Stimulated activated CD4-positive, alpha-beta T cell treated with anti-CD3 and anti-CD28 coated beads, Interleukin-4, amount 100 ng/mL, for 4 hours (primary cell): ENCODE data around the gene ELAVL4.

Source experiments
- DNase-seq, 2 experiments: peaks; one replicate each; pipeline ENCODE4 v3.0.0-alpha.2; 2020

Gene ELAVL4

DNA sequence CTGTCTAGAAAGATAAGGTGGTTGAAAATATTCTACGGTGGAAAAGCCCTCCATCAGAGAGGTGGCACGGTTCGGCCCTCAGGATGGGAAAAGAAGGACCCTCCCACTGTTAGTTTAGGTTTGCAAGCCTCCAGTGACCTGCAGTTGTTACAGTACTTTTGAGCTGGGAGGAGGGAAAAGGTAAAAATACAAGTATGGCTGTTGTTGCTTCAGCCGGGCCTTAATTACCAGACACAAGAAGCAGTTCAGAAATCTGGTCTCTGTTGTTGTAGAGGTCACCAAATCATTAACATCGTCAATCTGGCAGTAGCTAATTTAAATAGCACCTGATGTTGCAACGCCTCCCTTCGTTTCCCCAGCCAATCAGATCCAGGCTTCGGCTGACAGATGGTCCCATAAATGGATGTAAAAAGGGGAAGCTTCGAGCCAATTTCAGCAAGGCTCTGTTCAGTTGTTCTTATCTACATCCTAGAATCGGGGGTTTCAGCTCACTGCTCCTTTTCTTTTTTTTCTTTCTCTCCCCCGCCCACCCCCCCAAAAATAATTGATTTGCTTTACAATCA lies at the start of gene ELAVL4:
Gene ELAVL4, plus strand, starts transcription at position 424 of the 563 bp plus-strand sequence. CDS start 270 bp downstream, outside the sequence.
- DNase-seq: no peak

GRCh38 chr1:50060279-50060678 lies 48.4 kb upstream of the ELAVL4 start:
- DNase-seq: no peak

DNA sequence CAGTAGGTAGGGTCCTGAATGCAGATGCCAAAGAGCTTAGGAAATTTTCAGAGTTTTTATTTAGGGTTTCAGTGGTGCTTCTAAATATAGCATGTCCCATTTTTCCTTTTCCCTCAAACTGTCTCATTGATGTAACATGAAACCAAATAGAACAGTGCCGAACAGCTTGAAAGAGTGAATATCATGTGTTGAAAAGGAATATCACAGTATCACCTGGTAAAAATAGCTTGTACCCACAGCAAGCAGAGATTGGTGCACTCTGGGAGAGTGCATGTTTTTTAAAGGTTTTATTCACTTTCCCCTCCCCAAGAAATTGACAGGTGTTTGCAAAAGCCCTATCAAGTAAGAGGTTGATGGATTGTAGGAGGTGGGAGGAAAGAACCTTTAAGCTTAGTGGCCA lies 41.9 kb upstream of the ELAVL4 start:
- DNase-seq: no peak

- no peak for DNase-seq
Measured at GRCh38 chr1:50074931-50075330, 33.8 kb upstream of the ELAVL4 start.

- no peak for DNase-seq
Measured at GRCh38 chr1:50077273-50077672, 31.4 kb upstream of the ELAVL4 start.

DNA sequence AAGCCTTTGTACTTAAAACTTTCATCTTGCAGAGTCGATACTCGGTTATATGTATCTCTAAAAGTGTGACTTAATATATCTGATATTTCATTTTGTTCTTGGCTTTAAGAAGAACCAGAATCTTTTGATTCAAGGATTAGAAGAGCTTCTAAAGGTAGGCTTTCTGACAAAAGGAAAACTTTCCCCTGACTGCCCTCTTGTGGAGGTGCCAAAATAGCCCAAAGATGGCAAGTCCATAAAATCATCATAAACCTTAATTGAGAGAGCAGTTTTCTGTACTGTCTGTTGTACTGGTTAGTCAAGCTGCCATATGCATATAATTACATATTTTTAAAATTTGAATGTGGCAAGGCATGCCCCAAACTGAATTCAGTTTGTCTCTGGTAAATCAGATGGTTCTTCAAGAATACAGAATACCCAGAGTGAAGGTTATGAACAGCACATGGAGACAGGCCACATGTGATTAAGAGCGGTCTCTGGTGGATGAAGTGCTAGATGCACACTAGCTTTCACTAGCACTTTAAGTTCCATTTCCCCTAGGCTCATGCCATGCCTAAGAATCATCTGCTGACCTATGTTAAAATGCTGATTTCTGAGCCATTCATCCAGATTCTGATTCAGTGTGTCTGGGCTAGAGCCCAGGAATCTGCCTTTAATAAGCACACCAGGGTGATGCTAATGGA lies 27.7 kb upstream of the ELAVL4 start:
- no peak for DNase-seq

- DNase-seq: no peak
Measured at GRCh38 chr1:50084389-50084788, 24.3 kb upstream of the ELAVL4 start.

- DNase-seq: no peak
Measured at GRCh38 chr1:50091068-50091467, 17.7 kb upstream of the ELAVL4 start.

GRCh38 chr1:50095716-50096115 lies 13.0 kb upstream of the ELAVL4 start:
- DNase-seq: no peak

DNA sequence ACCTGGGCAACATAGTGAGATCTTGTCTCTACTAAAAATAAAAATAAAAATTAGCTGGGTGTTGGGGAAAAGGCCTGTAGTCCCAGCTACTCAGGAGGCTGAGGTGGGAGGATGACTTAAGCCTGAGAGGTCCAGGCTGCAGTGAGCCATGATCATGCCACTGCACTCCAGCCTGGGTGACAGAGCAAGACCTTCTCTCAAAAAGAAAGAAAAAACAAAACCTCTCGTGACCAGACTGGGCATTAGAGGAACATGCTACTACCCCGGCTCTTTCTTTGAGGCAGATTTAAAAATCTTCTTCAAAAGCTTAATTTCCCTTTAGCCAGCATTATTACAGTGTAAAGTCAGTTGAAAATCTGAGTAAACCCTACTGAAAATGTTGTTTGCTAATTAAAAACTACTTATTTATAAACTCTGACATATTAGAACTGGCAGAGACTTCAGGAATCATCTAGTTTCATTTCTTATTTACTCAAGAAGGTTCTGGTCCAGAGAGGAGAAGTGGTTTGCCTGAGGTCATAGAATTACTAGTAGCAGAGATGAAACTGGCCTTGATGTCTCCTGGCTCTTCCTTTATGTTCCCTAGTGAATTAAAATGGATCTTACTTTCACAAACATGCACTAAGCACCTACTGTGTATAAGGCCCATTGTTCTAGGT lies 11.6 kb upstream of the ELAVL4 start:
- no peak for DNase-seq

GRCh38 chr1:50097791-50098190 lies 10.9 kb upstream of the ELAVL4 start:
- DNase-seq: no peak

GRCh38 chr1:50098591-50099021 lies 10.1 kb upstream of the ELAVL4 start:
- no peak for DNase-seq

- no peak for DNase-seq
Measured at GRCh38 chr1:50099654-50100053, 9.1 kb upstream of the ELAVL4 start.

DNA sequence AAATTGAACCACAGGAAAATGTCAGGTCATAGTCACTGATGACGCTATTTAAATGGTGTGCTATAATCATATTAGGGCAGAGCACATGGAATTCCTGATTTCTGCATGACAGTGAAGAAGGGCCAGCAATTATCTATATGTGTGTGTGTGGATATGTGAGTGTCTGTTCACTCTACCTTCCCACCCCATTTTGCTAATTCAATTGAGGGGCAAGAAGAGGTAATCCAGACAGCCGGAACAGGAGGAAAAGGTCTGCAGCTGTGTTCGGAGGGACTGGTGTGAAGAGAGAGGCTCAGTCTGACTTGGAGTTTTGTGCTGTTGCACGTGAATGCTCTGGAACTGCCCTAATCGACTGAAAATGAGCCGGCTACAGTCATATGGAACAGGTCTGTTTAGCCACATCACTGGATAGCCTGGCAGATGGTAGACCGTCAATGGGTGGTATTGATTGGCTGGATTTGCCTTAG lies 5.1 kb upstream of the ELAVL4 start:
- no peak for DNase-seq

- DNase-seq: no peak
Measured at GRCh38 chr1:50105433-50105832, 3.3 kb upstream of the ELAVL4 start.

- DNase-seq: no peak
Measured at GRCh38 chr1:50106095-50106761, 2.5 kb upstream of the ELAVL4 start.

- DNase-seq: no peak
Measured at GRCh38 chr1:50109116-50109515, 396 bp downstream of the ELAVL4 start.

DNA sequence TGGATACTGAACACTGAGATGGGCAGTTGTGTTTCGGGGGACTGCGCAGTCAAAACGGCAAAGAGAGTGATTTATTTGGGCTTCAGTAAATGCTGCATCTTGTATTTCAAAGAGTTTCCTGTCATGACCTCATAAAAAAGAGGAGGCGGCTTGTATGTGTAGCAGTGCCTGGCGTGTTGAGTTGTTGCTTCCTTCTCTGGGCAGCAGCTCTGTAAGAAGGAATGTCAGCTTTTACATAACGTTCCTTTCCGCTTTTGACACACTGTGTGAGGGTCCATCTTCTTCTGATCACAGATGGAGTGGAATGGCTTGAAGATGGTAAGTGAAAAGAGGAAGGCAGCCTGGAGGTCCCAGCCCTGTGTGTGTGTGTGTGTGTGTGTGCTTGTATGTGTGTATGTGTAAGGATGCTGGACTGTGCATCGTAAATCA lies 941 bp downstream of the ELAVL4 start:
- DNase-seq: no peak

DNA sequence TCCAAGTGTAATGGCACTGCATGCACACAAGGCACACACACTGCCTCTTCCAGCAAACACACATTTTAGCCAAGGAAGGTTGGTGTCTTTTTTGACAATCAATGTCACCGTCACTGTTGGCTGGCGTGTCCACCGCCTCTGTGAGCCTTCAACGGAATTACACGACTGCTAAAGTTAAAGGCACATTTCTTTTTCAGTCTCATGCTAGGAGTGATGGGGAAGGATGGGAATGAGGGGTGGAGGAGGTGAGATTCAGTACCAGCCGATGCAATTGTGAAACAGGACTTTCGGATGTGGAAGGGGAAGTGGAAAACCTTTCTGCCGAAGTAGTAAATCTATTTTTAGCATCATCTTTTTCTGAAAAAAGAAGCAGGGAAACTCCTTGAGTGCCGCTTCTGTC lies 1.4 kb downstream of the ELAVL4 start:
- no peak for DNase-seq

DNA sequence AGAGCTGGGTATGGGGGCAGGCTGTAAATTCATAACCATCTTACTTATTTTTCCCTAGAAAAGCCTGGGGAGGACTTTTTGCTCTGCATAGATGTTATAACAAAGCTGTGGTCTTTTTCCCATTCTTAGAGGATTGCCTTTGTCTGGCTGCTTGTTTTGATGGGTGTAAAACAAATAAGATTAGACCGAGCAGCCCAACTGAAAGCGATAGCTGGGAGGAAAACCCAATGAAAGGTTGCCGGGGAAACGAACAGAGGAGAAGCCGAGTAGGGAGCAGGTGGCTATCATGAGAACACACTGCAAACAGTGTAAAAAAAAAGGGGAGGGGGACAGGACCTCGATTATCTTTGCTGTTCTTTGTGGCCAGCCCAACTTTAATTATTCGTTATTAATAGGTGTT lies 1.9 kb downstream of the ELAVL4 start:
- no peak for DNase-seq

GRCh38 chr1:50111503-50111902 lies 2.8 kb downstream of the ELAVL4 start:
- no peak for DNase-seq

GRCh38 chr1:50112193-50112592 lies 3.5 kb downstream of the ELAVL4 start:
- DNase-seq: no peak

GRCh38 chr1:50123071-50123470 lies 14.4 kb downstream of the ELAVL4 start:
- no peak for DNase-seq
